CD4-positive, alpha-beta T cell treated with Interleukin-4 for 4 hours (primary cell): ENCODE results near the gene SOST.

Experiments used
- DNase-seq: peaks from one replicate; pipeline ENCODE4 v3.0.0-alpha.2; 2020

Gene SOST

DNA sequence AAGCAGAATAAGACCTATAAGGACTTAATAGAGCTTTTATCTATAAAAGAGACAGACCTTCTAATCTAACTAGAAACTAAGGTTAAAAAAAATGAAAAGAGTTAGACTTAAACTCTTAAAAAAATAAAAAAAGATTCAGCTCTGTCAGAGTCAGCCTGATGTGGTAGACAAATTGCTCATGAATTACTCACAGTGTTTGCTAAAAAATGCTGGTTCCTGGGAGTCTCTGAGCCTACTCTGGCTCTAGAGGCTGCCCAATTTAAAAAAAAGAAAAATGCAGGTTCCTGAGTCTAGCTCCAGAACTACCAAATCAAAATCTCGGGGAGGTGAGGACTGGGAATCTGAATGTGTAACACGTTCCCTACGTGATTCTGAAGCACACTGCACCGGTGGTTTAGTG is 18.1 kb downstream of the SOST start:
- DNase-seq, result no peak

DNA sequence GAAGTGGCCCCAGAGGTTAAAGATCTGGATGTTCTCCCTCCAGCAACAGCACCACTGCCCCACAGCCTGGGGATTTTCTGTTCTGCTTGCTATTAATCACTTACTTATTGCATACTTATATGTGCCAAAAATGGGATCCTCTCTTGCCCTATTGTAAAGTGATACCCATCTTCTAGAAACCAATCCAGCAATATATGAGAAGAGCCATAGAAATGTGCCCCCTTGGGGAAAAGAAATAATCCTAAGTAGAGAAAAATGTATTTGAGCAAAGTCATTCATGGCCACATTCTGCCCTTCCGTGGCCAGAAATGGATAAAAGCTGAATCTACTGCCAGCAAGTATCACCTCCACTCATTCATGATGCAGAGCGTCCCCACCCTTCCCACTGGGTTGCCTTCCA is 20.9 kb downstream of the SOST start:
- no peak for DNase-seq

DNA sequence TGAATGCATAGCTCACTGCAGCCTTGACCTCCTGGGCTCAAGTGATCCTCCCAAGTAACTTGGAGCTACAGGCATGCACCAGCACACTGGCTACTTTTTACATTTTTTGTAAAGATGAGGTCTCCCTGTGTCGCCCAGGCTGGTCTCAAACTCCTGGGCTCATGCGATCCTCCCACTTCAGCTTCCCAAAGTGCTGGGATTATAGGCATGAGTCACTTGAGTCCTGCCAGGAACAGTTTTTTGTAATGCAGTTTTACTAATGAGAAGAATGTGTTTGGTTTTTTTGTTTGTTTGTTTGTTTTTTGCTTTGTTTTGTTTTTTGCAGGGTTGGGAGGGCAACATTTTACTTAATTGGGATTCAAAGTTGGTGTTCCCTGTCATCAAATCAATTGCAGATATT is 22.2 kb downstream of the SOST start:
- no peak for DNase-seq

DNA sequence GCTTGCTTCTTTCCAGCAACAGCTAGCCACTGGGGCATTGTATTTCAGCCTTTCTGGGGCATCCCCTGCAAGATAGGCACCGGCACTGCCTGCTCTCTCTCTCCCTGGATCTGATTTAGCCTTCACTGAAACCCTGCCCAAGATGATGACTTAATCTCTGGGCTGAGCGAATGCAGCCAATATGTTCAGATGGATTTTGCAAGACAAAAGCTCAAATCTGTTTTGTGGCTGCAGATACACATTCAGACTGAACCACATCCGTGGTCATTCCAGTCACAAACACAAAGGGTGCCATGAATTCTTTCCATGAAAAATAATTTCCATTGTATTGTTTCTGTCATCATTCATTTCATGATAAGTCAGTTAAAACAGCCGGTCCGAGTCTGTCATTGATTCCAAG is 24.2 kb downstream of the SOST start:
- DNase-seq, result no peak

DNA sequence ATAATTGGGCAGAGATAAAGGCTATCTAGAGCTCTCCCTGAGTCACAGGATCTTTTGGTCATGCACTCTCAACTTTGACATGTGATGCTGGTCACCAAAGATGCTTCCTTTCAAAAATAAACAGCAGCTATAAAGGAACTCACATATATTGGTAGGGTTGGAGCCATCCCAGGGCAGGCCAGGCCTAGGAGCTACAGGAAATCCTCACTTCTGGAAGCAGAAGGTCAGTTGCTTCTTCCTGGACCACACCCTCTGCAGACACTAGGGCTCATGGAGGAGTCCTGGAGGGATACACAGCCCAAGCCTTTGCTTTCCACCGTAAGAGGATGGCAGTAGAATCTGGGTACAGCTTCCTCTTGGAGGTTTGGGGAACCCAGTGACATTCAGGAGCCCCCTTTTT is 24.6 kb downstream of the SOST start:
- DNase-seq, result no peak

DNA sequence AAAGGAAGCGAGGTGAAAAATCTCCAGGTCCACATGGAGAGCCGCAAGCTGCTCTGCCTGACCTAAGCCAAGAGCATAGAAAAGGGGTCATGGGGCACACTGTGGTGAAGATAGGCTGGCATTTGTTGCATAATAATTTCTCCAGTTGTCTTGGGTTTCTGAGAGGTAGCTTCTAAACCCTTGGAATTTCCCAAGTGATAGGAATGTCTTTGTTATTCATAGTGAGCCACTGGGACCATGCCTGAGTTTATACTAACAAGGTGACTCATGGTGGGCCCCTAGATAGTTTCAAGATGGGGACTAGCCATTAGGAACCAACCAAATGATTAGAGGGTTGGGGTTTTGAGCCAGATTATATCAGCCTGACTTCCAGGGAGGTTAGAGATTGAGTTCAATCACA is 25.6 kb downstream of the SOST start:
- DNase-seq, result no peak

DNA sequence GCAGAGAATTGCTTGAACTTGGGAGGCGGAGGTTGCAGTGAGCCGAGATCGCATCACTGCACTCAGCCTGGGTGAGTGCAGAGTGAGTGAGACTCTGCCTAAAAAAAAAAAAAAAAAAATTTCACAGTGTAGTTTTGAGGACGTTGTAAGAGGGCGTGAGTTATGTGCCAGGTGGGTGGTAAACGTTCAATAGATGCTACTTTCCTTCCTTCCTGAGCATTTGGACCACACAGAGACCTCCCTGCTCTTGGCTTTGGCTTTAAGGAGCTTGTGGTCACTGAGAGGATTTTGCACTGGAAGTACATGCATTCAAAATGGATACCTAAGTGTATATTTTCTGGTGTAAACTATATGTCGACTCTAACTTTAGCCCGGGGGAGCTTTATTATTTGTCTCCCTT is 30.5 kb downstream of the SOST start:
- no peak for DNase-seq

DNA sequence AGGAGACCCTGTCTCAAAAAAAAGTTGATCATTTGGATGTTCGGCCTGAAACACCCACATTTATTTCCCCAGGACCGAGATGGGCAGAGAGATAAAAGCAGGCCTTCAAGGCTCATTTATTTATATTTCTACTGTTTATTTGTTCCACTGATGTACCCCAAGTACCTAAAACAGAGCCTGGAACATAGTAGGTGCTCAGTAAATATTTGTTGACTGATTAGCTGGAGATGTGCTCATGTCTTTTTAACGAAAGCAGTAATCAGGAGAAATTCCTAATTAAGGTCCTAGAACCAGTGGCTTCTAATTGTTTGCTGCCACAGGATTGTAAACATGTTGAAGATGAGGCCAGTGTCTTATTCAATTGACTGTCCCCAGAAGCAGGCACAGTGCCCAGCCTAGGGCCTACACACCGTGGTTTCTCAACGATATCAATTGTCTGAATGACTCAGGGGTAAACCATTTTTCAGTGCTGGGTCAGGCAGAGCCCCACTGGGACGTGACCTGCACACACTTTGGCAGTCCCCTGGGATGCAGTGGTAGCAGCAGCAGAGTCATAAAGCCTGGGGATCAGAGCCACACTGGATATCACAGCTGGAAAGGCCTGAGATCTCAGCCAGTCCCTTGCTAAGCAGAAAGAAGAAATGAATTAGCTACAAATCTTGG is 34.8 kb downstream of the SOST start:
- DNase-seq, result no peak

DNA sequence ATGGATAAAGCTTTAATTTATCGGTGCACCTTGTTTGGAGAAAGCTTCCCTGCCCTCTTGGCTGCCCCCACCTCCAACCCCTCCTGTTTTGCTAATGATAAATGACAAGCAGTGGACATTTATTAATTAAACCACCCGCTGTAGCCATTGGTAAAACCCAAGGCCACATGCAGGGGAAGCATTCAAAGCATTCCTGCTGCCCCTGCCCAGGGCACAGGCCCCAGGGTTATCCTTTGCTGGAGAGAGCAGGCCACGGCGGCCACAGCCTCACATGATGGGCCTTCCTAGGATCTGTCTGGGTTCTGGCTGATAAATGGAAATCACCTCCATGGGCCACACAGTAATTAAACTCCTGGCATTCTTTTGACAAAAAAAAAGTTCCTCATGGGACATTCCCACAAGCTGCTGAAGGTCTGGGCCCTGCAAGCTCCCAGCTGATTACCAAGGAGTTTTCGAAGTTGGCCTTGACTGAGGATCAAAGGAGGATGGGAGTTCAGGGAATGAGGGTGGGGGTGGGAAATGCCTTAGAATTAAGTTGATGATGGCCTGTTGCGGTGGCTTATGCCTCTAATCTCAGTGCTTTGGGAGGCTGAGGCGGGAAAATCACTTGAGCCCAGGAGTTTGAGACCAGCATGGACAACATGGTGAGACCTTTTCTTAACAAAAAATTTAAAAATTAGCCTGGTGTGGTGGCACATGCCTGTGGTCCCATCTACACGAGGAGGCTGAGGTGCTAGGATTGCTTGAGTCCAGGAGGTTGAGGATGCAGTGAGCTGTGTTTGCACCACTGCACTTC is 35.5 kb downstream of the SOST start:
- DNase-seq, result no peak

DNA sequence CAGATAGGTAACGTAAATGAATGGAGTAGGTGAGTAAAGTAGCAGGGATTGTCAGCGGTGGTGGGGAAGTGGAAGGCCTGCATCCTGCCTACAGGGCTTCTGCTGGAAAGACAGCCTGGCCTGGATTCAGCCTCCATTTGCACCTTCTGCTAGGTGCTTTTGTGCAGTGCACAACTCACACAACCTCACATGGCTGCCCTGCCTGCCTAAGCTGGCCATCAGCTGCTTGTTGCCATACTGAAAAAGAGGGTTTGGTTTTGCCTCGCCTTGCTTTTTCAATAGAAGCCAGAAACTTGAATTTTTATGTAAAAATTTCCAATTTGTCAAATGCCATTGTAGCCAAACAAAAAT is 36.3 kb downstream of the SOST start:
- DNase-seq, result no peak

DNA sequence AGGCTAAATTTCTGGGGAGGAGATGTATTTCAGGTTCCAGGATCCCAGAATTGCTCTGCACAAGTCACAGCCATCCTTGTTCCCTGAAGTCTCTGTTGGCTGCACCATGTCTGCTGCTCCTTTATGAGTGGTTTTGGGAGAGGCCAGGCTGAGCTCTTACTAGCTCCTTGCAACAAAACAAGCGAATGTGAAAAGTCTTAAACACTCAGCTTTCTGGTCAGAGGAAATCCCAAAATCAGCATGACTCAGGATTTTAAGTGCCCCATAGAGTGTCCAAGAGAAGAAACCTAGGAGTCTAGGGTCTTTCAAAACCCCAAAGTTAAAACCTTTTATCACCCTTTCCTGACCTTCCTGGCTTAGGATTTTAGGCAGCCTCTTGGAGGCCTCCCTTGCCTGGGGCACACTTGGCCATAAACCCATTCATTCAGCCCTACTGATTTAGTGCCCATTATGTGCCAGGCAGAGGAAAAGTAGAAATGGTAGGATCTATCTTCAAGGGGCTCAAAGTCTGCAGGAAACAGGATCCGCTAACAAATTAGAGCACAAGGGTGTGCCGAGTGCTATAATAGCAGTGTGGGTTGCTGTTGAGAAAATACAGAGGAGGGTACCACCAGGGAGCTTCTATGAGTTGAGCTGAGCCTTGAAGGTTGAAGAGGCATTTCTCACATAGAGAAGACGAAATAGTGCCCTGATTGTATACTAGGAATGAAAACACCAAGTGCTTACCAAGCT is 36.9 kb downstream of the SOST start:
- no peak for DNase-seq

DNA sequence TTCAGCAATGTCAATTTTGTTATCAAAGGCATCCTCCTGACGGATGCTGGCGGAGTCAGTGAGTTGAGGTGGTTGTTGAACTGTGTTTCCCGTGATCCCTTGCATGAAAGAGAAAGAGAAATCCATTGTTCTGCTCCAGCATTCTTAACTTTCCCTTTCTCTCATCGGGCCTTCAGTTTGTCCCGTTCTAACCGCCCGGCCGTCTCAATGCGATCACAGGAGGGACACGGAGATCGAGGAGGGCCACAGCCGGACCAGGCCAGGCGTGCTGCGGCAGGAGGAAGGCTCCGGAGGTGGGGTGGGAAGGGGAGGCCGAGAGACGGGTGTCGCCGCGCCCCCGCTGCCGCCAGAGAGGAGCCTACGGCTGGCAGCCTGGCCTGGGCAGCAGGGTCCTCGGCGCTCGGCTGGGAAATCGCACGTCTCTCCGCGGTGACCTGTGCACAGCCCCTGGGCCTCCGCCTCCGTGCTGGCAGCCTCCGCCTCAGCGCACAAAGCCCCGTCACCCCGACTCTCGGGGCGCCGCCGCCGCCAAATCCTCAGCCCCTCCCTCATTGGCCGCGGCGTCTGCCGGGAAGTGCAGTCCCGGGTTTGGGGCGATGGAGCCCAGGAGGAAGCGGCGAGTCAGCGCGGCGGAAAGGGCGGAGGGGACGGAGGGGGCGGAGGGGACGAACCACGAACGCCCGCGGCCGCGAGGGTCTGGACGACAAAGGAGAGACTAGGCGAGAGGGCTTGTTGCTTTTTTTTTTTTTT is 38.1 kb downstream of the SOST start:
- peak; percentile 71 for DNase-seq

DNA sequence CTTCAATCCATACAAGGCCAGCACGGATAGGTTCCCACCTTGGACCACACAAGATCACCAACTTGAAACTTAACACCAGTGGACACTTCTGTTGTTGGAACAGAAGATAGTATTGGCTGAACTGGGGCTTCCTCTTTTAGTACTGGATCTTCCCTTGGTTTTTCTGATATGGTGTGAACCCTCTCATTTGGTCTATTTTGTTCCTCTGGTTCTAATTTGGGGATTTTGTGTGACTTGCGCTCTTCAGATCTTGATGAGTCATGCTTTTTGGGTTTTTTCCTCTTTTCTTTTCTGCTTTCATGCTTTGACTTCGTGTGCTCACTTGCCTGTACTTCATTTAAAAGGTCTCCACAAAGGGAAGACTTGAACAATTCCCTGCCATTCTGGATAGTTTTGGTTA is 39.0 kb downstream of the SOST start:
- peak; percentile 7 for DNase-seq

DNA sequence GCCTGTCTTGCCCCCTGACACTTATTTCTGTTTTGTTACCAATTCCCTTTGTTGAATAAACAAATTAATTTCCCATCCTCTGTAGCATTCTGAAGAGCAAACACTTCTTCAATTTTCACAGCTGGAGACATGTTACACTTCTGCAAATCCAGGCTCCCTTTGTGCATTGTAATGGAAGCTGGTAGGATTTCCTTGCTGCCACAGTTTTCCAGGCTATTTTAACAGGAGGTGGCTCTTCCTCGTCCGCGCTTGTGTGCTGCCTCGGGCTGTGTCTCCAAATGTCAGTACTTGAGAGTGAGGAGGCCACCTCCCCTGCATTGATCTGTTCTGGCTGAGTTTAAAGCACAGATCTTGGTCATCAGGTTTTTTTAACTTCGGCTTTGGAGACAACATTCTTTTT is 40.0 kb downstream of the SOST start:
- DNase-seq, result no peak

DNA sequence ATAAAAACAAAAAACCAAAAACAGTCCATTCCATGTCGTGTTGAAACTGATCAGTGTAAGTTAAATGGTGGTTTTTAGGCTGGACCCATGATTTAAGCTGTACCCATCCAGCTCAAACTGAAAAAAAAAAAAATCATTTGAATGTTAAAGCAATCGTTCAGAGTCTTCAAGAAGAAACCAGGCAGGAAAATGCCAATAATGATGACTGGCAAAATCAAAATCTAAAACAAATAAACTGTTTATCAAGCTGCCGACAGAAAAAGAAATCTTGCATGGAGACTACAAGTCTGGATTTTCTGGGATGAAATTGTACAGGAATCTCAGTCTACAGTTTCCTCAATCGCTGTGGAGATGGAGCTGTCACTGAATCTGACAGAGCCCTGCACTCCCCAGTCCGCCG is 40.7 kb downstream of the SOST start:
- no peak for DNase-seq

DNA sequence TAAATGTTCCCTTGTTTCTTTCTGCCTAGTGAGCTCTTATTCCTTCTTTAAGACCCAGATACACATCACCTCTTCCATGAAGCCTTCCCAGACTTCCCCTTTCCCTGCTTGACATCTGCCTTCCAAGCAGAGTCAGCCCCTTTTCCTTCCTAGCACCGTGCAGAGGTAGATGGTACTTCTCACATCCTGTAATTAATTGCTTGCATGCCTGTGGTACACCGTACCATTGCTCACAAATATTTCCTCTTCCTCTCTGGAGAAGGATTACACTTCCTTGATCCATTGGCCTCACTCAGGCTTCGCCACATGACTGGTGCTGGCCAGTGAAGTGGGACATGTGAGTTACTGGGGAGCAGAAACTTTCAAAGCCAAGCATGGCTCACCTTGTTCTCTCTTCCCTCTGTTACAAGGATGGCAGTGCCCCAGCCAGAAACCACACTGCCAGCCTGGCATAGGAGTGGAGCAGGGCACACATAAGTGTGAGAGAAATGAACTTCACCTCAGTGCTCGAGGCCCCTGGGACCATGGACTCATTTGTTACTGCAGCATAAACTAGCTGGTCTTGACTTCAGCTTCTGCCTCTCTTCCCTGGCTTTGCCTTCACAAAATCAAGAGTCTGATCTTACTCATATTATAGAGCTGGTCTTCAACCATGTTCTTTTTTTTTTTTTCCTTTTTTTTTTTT is 44.0 kb downstream of the SOST start:
- DNase-seq, result no peak

DNA sequence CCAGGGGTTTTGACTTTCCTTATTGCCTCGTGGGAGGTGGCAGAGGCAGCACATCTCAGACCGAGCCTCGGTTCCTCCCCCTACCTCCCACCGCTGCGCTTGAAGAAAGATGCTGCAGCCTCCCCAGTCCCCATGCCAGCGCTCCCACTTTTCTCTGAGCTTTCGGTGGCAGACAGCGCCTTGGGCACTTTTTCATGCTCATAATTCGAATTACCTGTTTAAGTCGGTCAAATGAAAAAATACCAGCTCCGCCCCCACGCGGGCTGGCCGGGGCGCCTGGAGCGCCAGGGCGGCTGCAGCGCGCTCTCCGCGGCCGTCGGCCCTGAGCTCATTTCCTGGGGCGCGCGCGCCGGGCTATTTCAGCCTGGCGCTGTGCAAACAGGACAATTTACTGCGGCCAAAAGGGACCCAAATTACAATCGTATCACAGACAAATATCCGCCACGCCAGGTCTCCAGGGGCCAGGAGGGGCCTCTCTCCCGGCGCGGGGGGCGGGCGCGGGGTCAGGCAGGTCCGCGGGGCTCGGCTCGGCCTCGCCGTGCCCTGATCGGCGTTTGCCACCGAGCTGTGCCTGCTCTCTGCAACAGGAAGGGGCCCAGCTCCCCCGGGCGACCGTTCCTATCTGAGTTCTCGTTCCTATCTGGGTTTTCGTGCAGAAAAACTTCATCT is 45.0 kb downstream of the SOST start:
- no peak for DNase-seq

DNA sequence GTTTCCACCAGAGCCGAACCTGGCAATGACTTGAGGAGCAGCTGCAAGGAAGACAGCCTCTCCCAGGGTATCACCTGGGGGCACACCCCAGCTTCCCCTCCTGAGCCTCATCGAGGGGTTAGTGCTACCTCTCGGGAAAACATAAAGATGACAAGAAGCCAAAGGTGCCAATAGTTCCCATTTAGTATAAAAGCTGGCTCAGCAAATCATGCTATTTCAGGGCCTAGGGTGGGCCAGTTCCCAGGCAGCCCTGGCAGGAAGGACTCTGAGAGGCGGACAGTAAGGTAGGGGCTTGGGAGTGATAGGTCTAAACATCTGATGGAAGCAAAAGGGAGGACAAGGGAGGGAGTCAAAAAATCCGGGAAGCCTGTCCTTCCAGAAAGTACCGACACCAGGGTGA is 46.2 kb downstream of the SOST start:
- no peak for DNase-seq

DNA sequence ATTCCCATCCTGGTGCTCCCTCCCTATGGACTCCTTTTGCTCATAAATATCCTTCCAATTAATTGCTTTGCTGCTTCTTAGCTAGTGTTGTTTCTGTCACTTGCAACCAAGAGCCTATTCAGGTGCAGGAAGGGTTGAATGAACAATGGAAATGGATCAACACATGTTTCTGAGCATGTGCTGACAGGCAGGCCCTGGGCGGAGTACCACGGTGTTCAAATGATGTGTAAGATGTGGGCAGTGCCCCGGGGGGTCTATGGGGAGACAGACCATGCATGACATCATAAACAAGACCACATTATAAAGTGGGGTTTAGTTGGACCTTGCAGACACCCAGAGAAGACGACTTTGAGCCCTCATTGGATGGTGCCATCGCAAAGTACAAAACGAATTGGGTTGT is 48.5 kb downstream of the SOST start:
- no peak for DNase-seq

DNA sequence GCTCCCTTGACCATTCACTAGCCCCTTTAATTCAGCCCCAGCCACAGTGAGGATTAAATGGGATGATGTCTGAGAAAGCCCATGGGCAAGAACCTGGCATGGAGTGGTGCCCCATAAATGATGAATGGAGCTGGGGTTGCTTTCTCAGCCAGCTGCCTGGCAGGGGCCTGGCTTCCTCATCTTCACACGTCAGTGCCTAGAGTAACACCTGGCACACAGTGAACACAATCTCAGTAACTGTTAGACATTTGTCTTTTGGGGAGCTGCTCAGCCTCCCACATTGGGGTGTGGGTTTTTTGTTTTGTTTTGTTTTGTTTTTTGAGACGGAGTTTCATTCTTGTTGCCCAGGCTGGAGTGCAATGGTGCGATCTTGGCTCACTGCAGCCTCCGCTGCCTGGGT is 49.4 kb downstream of the SOST start:
- no peak for DNase-seq

DNA sequence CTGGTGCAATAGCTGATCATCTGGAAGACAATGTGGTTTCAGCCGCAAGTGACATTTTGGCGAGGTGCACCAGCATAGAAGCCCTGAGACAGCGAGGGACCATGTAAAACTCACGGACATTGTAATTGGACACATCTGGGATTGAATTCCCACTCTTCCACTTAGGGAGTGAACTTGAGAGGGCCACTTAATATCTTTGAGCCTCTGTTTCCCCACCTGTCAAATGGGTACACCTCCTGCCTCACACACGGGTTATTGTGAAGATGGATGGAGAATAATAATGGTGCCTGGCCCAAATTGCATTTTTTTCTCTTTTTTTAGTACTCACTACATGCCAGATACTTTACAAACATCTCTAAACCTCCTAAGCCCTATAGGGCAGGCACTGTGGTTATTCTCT is 51.4 kb downstream of the SOST start:
- no peak for DNase-seq

DNA sequence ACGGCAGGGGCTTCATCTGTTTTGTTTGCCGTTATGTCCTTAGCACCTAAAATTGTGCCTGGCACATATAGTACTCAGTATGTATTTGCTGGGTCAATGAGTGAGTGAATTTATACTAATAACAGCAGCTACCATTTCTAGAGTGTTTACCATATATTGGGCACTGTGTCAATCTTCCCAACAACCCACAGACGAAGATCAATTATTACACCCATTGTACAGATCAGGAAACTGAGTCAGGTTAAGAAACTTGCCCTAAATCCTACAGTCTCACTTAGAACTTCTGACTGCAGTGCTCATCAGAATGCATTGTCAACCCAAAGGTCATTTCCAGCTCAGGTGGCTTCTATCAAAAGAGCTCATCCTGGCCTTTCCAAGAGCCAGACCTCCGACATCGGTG is 52.4 kb downstream of the SOST start:
- no peak for DNase-seq
